ENCODE data around the gene INPP4B. TPM values are rescaled to one million over a fixed set of nuclear protein-coding genes. Genes with fewer than 3 reads are reported as not detected.

The INPP4B gene
- total and polyA plus RNA-seq, 2 experiments from 2014 or later: 20.3 to 27.5 TPM

DNA sequence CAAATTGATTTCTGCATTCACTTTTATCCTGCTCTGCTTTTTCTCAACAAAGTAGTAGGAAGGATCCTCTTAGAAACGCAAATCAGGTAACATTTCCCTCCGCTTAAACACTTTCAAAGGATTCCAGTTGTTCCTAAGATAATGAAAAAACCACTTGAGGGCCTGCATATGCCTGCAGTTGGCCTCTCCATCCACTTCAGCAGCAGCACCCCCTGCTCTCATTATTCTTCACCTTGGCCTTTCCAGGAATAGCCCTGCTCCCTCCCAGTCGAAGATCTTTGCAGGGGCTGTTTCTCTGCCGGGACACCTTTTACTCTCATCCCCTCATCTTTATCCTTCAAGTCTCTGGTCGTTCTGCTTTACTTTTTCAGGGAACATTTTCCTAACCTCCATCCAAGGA lies 314.0 kb downstream of the INPP4B start:
- Histone ChIP-seq H3K4me3 (no peak overlapping the region), H3K9ac (no peak overlapping the region), H3F3A (ENCODE audit: insufficient read depth) (peaks cover 25% of the 10 kb centered on the region), H3K9me2 (ENCODE audit: insufficient read depth) (no peaks in the 10 kb centered on the region), H2AFZ (no peak overlapping the region), H3K9me3 (ENCODE audit: low read depth) (no peaks in the 10 kb centered on the region), H4K20me1 (ENCODE audit: insufficient read depth) (no peaks in the 10 kb centered on the region), H3K4me2 (ENCODE audit: unreplicated experiment) (no peak overlapping the region), H3K27ac (no peak overlapping the region), H3K36me3 (ENCODE audit: low read depth) (no peaks in the 10 kb centered on the region), H3K4me1 (ENCODE audit: insufficient read depth) (peaks cover 19% of the 10 kb centered on the region), H3K79me2 (ENCODE audit: insufficient read depth) (no peaks in the 10 kb centered on the region), H3K27me3 (replicated peaks; ENCODE audit: insufficient read depth) (no peaks in the 10 kb centered on the region)
- WGBS, 2 experiments (ENCODE audit: low coverage in 1 of 2, low lambda C conversion rate in 2 of 2, missing lambda C conversion rate in 2 of 2): 87 to 88% methylated on average over 5 of the region's 5 CpGs
- in situ Hi-C loops (cut with MboI): no loop called here
- DNase-seq: no peak
- TF ChIP-seq EZH2phosphoT487 (IDR thresholded peaks at IDR 0.05; ENCODE audit: insufficient read depth, low read depth): no peak
- no peak for TF ChIP-seq EZH2 (IDR thresholded peaks at IDR 0.05; ENCODE audit: insufficient read depth, poor library complexity, severe bottlenecking)

DNA sequence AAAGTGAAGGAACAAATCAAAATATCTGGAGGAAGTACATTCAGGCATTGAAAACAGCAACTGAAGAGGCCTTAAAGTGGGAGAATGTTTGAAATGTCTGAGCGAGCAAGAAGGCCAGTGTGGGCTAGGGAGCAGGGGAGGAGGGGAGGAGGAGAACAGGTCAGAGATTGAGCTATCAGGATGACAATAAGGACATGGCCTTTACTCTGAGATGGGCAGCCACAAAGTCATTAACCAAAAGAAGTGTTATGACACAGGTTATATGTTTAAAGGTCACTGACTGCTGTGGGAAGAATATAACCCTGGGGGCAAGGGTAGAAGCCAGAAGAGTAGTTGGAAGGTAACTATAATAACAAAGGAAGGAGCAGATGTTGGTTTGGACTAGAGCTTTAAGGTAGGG lies 315.4 kb downstream of the INPP4B start:
- Histone ChIP-seq H3K4me1 (ENCODE audit: insufficient read depth) (peaks cover 17% of the 10 kb centered on the region), H3K9ac (no peak overlapping the region), H3K36me3 (ENCODE audit: low read depth) (no peaks in the 10 kb centered on the region), H3F3A (ENCODE audit: insufficient read depth) (peaks cover 19% of the 10 kb centered on the region), H3K79me2 (ENCODE audit: insufficient read depth) (no peaks in the 10 kb centered on the region), H3K4me3 (no peak overlapping the region), H4K20me1 (ENCODE audit: insufficient read depth) (no peaks in the 10 kb centered on the region), H3K27me3 (replicated peaks; ENCODE audit: insufficient read depth) (no peaks in the 10 kb centered on the region), H2AFZ (no peak overlapping the region), H3K9me3 (ENCODE audit: low read depth) (no peaks in the 10 kb centered on the region), H3K9me2 (ENCODE audit: insufficient read depth) (no peaks in the 10 kb centered on the region), H3K4me2 (ENCODE audit: unreplicated experiment) (no peak overlapping the region), H3K27ac (no peak overlapping the region)
- in situ Hi-C loops (cut with MboI): no loop called here
- WGBS, 2 experiments (ENCODE audit: low coverage in 1 of 2, low lambda C conversion rate in 2 of 2, missing lambda C conversion rate in 2 of 2): 52 to 62% methylated on average over 1 of the region's 1 CpG
- TF ChIP-seq EZH2 (IDR thresholded peaks at IDR 0.05; ENCODE audit: insufficient read depth, poor library complexity, severe bottlenecking) (no peak), EZH2phosphoT487 (IDR thresholded peaks at IDR 0.05; ENCODE audit: insufficient read depth, low read depth) (no peak)
- no peak for DNase-seq

DNA sequence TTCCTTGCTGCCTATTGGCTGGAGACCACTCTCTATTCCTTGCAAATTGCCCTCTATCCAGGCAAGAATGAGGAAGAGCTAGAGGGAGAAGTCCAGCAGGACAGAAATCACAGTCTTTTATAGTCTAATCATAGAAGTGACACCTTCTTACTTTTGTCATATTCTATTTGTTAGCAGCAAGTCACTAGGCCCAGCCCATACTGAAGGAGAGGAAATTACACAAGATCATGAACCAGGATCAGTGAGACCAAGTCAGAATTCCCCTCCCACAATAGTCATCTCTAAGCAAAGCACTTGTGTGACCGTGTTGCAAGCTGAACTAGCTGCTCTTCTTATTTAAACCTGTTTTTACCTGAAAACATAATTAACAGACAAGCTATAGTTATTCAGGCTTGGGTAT lies 317.7 kb downstream of the INPP4B start:
- Histone ChIP-seq H3K9me2 (ENCODE audit: insufficient read depth) (no peaks in the 10 kb centered on the region), H3F3A (ENCODE audit: insufficient read depth) (peaks cover under 1% of the 10 kb centered on the region; the same call in 1 of the 2 replicates), H3K27ac (no peak overlapping the region), H3K36me3 (ENCODE audit: low read depth) (no peaks in the 10 kb centered on the region), H4K20me1 (ENCODE audit: insufficient read depth) (no peaks in the 10 kb centered on the region), H3K79me2 (ENCODE audit: insufficient read depth) (no peaks in the 10 kb centered on the region), H3K9ac (no peak overlapping the region), H3K4me3 (no peak overlapping the region), H3K4me1 (ENCODE audit: insufficient read depth) (peaks cover 5% of the 10 kb centered on the region; the same call in 1 of the 2 replicates), H2AFZ (no peak overlapping the region), H3K4me2 (ENCODE audit: unreplicated experiment) (no peak overlapping the region), H3K9me3 (ENCODE audit: low read depth) (no peaks in the 10 kb centered on the region), H3K27me3 (replicated peaks; ENCODE audit: insufficient read depth) (no peaks in the 10 kb centered on the region)
- 97 to 100% methylated on average over 1 of the region's 1 CpG for WGBS, 2 experiments (ENCODE audit: low coverage in 1 of 2, low lambda C conversion rate in 2 of 2, missing lambda C conversion rate in 2 of 2)
- in situ Hi-C loops (cut with MboI): no loop called here
- peak; percentile 20 for DNase-seq
- TF ChIP-seq EZH2 (IDR thresholded peaks at IDR 0.05; ENCODE audit: insufficient read depth, poor library complexity, severe bottlenecking): no peak
- TF ChIP-seq EZH2phosphoT487 (IDR thresholded peaks at IDR 0.05; ENCODE audit: insufficient read depth, low read depth): no peak

DNA sequence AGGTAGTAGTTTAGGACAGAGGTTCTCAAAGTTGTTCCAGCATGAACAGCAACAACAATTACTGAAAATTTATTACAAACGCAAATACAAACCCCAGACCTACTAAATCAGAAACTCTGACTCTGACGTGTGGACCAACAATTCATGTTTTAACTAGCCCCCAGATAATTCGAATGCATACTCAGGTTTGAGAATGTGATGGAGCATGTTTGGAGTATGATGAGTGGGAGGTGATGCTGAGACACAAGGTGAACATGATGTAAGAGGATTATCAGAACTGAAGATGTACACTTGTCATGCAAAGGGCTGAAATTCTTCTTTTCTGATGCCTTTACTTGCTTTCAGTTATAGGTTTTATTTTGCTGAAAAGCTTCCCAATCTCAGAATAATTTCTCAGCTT lies 323.0 kb downstream of the INPP4B start:
- Histone ChIP-seq H3K27ac (no peak overlapping the region), H3K9me3 (ENCODE audit: low read depth) (no peaks in the 10 kb centered on the region), H4K20me1 (ENCODE audit: insufficient read depth) (no peaks in the 10 kb centered on the region), H3K36me3 (ENCODE audit: low read depth) (no peaks in the 10 kb centered on the region), H3K4me1 (ENCODE audit: insufficient read depth) (peaks cover 7% of the 10 kb centered on the region), H3K9ac (no peak overlapping the region), H2AFZ (no peak overlapping the region), H3K4me3 (no peak overlapping the region), H3K79me2 (ENCODE audit: insufficient read depth) (no peaks in the 10 kb centered on the region), H3K27me3 (replicated peaks; ENCODE audit: insufficient read depth) (no peaks in the 10 kb centered on the region), H3K4me2 (ENCODE audit: unreplicated experiment) (no peak overlapping the region), H3K9me2 (ENCODE audit: insufficient read depth) (no peaks in the 10 kb centered on the region), H3F3A (ENCODE audit: insufficient read depth) (0 out of 2 replicates have a peak, but pooled peaks cover 3% of the 10 kb centered on the region)
- DNase-seq: no peak
- TF ChIP-seq EZH2phosphoT487 (IDR thresholded peaks at IDR 0.05; ENCODE audit: insufficient read depth, low read depth) (no peak), EZH2 (IDR thresholded peaks at IDR 0.05; ENCODE audit: insufficient read depth, poor library complexity, severe bottlenecking) (no peak)
- in situ Hi-C loops (cut with MboI): no loop called here
- 55 to 65% methylated on average over 3 of the region's 3 CpGs for WGBS, 2 experiments (ENCODE audit: low coverage in 1 of 2, low lambda C conversion rate in 2 of 2, missing lambda C conversion rate in 2 of 2)

DNA sequence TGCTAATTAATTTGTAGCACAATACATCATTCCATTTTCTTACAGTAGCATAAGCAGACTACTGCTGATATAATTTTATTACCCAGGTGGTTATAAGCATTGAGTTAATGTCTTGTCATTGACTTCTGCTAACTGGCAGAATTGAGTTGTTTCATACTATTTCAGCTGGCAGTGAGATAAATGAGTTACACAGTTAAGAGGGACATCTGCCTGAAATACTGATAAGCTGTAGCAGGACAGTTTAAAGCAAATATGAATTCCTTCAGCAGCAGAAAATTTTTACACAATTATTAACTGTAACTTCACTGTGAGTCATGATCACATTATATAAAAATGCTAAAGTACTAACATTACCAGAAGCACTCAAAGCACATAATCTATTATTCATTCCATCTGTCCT lies 326.8 kb downstream of the INPP4B start:
- Histone ChIP-seq H3K4me3 (no peak overlapping the region), H3K4me2 (ENCODE audit: unreplicated experiment) (no peak overlapping the region), H3K79me2 (ENCODE audit: insufficient read depth) (no peaks in the 10 kb centered on the region), H3K4me1 (ENCODE audit: insufficient read depth) (peaks cover 27% of the 10 kb centered on the region), H2AFZ (no peak overlapping the region), H3K9ac (no peak overlapping the region), H3K9me2 (ENCODE audit: insufficient read depth) (no peaks in the 10 kb centered on the region), H3K9me3 (ENCODE audit: low read depth) (no peaks in the 10 kb centered on the region), H3F3A (ENCODE audit: insufficient read depth) (peaks cover 16% of the 10 kb centered on the region), H3K36me3 (ENCODE audit: low read depth) (no peaks in the 10 kb centered on the region), H3K27ac (no peak overlapping the region), H4K20me1 (ENCODE audit: insufficient read depth) (no peaks in the 10 kb centered on the region), H3K27me3 (replicated peaks; ENCODE audit: insufficient read depth) (no peaks in the 10 kb centered on the region)
- DNase-seq: no peak
- TF ChIP-seq EZH2 (IDR thresholded peaks at IDR 0.05; ENCODE audit: insufficient read depth, poor library complexity, severe bottlenecking) (no peak), EZH2phosphoT487 (IDR thresholded peaks at IDR 0.05; ENCODE audit: insufficient read depth, low read depth) (no peak)
- in situ Hi-C loops (cut with MboI): no loop called here

Measured in GM23248 (cell line).